GM20431 (cell line): Measurements from ENCODE around the gene SCNN1B.
"Not testable (repeated sequence)": the region's sequence is repeated elsewhere in the genome, so short reads cannot be mapped to it uniquely, and the experiment has no call there.

Experiments
- in situ Hi-C: fragments of 300-500 bp; cut with MseI, MboI; formaldehyde crosslinking; loops from one replicate; pipeline ENCODE4 v1.15.0; 2020; ENCODE audit warnings: low sequenced_read_pairs; ENCODE audit not compliant: unreplicated experiment

SCNN1B gene

DNA sequence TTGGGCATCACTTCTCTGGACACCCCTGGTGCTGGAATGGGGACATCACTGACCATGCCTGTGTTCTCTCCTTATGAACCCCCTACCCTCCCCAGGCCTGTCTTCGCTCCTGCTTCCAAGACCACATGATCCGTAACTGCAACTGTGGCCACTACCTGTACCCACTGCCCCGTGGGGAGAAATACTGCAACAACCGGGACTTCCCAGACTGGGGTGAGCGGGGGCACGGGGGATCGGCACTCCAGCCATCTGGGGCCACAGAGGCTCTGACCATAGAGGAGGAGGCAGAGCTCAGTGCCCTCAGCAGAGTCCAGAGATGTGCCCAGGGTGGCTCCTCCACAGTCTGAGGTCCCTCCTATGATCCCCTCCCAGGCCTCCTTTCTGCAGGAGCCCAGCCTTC is 73.5 kb downstream of the SCNN1B start:
- in situ Hi-C loops, result no loop called here

- in situ Hi-C loops, result no loop called here
These were observed 75.2 kb downstream of the SCNN1B start for GRCh38 chr16:23377071-23377931.

DNA sequence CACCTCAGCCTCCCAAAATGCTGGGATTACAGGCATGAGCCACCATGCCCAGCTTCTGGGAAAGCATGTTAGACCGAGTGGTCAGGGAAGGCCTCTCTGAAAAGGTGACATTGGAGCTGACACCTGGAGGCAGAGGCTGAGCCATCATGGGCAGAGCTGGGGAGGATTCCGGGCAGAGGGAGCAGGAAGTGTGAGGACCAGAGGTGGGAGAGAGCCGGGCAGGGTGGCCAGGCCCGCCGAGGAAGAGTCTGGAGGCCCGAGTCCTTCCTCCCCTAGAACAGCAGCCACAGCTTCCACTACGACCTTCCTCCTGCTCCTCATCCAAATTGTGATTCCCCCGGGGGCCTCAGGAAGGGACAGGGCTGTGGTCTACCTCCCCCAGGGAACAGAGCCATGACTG is 76.2 kb downstream of the SCNN1B start:
- in situ Hi-C loops, result no loop called here

DNA sequence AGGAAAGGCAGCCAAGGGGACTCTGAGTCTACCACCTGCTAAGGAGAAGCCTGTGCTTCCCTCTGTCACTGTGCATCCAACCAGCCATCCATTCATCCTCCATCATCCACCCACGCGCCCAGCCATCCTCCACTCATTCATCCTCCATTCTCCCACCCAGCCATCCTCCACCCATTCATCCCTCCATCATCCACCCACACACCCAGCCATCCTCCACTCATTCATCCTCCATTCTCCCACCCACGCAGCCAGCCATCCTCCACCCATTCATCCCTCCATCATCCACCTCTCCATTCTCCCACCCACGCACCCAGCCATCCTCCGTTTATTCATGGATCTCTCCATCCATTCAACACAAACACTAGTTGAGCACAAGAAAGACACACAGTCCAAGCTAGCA is 76.8 kb downstream of the SCNN1B start:
- in situ Hi-C loops, result no loop called here

DNA sequence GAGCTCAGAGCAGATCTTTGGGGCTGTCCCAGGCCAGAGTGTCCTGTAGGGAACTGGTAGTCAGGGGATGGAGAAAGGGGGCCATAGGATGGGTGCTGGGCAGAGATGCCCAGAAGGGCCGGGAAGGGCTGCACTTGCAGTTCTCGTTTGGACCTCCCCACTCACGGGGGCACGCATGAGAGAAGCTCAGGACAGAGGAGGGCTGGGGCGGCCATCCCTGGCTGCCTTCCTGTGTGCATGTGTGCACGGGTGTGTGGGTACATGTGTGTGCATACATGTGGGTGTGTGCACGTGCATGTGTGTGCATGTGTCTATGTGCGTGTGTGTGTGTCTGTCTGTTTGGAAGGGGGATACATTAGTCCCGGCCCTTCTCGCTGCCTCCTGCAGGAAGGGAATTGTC is 77.6 kb downstream of the SCNN1B start:
- in situ Hi-C loops, result no loop called here

- in situ Hi-C loops, result no loop called here
These were observed 78.4 kb downstream of the SCNN1B start for GRCh38 chr16:23380501-23380951.

- in situ Hi-C loops, result not testable (repeated sequence)
These were observed 79.6 kb downstream of the SCNN1B start for GRCh38 chr16:23381702-23382101.

DNA sequence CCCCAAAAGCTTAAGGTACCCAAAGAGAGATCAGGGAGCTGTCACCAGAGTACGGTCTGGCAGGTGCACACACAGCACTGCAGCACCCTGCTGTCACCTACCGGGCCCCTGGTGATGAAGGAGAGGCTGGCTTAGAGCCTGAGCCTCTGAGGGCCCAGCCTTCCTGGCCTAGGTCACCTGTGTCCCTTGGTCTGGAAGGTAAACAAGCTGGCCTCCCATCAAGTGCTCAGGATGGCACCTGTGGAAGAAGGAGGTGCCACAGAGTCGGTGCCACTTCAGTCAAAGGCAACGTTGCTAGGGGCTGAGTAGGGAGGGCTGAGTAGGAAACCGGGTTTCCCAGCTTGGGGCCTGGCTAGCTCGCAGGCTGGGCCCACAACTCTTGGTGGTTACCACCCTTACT is 80.2 kb downstream of the SCNN1B start:
- in situ Hi-C loops, result no loop called here

DNA sequence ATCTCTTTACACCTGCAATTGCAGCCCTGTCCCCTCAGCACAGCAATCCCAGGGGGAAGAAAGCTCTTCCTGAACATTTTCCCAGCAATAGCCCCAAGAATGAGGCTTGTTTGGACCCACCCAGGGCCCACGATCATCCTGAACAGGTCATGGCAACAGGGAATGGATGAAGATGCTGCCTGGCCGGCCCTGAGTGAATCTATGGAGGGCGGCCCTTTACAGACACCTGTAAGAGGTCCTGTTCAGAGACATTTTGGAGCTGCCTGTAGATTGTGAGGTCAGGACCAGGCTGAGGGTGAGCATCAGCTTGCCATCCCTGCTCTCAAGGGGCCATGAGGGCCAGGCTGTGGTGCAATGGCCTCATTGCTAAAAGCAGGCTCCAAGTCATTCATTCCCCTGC is 81.8 kb downstream of the SCNN1B start:
- in situ Hi-C loops, result no loop called here

- in situ Hi-C loops, result no loop called here
These were observed 82.8 kb downstream of the SCNN1B start for GRCh38 chr16:23384878-23385277.

DNA sequence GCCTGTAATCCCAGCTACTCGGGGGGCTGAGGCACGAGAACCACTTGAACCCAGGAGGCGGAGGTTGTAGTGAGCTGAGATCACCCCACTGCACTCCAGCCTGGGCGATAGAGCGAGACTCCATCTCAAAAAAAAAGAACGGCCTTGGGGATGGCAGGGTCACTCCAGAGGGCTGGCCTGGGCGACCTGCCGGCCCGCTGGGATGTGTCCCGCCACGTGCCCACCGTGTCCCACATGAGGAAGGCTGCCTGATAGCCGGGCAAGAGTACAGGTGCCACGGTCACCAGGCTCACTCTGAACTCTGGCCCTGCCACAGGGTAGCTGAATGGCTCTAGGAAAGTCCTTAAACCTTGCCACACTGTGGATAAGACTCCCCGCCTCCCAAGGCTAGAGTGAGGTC is 83.3 kb downstream of the SCNN1B start:
- in situ Hi-C loops, result no loop called here

GRCh38 chr16:23387666-23388065 is 85.6 kb downstream of the SCNN1B start:
- in situ Hi-C loops, result no loop called here

DNA sequence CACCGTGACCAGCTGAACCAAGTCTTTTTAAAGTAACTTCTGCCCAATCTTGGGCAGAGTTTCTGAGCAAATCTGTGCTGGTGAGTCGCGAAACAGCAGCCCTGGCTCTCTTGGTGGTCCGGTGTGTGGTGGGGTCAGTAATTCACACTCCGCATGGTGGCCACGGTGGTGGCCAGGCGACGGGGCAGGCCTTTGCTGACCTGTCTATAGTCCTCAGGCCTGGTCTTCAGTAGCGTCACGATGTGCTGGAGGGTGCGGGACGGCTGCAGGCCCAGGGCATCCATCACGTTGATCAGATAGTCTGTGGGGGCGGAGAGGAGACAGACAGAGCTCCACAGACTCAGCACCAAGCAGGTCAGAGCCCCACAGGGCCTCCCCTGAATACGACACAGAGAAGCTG is 86.7 kb downstream of the SCNN1B start:
- in situ Hi-C loops, result no loop called here

DNA sequence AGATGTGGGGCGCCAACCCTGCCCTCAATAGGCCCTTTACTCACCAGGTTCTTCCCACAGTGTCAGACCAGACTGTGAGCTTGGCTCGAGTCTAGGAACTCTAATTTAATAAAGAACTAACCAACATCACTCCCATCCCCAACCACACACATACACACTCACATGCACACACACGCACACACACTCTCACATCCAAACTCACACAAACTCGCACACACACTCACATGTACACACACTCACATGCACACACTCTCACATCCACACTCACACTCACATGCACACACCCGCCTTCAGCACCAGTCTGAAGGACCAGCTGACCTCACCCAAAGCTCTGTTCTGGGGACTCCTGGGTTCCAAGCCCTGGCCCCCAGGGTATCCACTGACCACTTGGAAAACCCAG is 87.1 kb downstream of the SCNN1B start:
- in situ Hi-C loops, result no loop called here

DNA sequence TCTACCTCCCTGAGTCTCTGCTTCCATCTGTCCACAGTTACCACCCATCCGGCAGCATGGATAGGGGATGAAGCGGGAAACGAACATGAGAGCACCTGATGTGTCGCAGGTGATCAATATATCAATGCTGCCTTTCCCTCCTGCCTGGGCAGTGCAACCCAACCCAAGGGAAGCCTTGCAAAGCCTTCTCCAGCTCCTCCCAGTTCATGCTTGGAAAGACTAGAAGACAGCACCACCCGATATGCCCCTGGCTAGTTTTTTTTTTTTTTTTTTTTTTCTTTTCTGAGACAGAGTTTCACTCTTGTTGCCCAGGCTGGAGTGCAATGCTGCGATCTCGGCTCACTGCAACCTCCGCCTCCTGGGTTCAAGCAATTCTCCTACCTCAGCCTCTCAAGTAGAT is 87.8 kb downstream of the SCNN1B start:
- in situ Hi-C loops, result not testable (repeated sequence)

DNA sequence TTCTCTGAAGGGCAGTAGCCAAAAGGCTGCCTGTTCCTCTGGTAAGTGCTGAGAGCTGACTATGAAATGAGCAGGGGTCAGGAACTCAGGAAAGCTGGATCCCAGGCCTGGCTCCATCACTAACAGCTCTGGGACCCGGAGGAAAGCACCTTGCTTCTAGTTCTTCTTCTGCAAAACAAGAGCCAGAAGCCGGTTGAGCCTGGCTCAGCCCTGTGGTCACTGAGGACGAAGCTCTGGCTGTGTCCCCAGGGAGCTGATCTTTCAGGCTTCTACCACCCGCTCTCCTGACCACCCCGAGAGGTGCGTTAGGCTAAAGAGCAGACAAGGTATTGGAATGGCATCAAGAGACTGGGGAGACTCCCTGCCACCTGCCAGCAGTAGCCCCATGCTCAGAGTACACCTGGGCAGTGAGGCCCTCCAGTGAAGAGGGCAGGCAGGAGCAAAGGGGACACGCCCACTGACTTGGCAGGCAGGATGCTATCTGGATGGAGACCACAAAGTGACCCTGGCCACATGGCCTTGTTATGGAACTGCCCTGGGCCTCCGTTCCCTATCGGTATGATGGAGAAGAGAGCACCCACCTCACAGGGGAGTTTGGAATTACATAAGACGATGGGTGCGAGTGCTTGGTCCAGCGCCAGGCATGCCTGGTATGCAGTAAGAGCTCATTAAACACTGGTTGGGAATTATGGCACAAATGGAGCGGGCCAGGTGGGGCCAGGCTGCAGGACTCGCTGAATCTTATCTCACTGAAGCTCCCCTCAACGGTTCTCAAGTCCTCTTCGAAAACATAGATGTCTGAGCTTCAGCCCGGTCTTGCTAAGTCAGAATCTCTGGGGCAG is 89.5 kb downstream of the SCNN1B start:
- in situ Hi-C loops, result no loop called here

DNA sequence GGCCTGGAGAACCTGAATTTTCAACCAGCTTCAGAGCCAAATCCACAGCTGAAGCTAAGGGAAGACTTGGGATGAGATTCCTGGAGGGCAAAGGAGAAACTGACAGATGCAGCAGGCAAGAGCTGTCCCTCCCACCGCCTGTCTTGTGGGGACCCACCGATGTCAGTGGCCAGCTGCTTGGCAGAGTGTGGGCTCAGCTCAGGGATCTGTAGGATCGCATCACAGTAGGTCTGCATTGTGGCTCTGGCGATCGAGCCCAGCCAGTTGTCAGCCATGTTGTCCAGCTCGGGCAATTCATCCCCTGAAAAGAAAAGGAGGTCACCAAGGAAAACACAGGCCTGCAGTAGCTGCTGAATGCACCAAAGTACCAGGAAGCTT is 90.1 kb downstream of the SCNN1B start:
- in situ Hi-C loops, result no loop called here

DNA sequence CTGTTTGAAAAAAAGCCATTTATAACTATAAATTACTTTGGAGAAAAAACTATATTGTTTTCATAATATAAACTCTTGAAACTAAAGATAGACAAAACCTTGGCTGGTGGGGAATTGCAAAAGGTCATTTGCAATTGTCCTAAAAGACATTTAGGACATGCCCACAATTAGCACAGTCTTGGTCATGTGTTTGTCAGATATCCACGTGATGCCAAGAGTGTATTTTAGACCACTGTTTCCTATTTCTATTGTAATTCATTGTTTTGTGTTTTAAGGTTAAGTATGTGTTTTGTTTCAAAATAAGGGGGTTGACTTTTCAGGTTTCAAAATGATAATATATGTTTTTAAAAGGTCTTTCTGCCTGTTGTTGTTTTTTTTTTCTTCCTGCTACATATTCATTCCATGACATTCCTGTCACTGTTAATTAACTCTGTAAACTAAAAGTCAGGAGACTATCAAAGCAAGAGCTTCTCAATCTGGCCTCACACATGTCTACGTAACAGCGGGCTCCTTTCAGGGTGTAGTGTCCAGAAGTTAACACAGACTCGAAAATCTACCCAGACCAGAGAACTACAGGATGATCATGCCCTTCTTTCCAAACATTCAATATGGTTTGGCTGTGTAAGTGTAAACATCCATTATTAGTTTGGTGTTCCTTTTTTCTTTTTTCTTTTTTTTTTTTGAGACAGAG is 92.2 kb downstream of the SCNN1B start:
- in situ Hi-C loops, result no loop called here

- in situ Hi-C loops, result no loop called here
These were observed 93.6 kb downstream of the SCNN1B start for GRCh38 chr16:23395732-23396131.

GRCh38 chr16:23397464-23397863 is 95.4 kb downstream of the SCNN1B start:
- in situ Hi-C loops, result no loop called here
